ENCODE results near the gene OR5M11. TPM values are rescaled to one million over a fixed set of nuclear protein-coding genes. Genes with fewer than 3 reads are reported as not detected.

Gene OR5M11
- total RNA-seq, 1 experiment from 2014 or later, result not detected

DNA sequence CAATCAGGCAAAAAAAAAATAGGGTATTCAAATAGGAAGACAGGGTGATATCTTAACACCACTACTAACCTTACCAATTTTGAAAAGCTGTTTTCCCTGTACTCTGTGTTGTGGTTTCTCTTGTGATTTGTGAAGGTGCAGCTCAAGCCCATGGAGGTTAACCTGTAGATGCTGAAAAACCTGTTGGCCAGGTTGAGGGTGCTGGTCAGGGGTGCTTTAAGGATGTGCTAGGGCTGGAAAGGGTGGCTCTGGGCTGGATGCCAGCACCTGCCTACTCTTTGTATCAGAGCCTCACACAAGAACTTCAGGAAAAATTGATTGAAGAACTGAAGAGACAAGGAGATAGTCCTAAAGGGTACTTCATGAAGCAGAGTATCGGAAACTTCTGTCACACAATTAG, 33.6 kb downstream of the OR5M11 start:
- intact Hi-C loops (cut with micrococcal nuclease; ENCODE audit: unreplicated experiment), result no loop called here
- no peaks in the 10 kb centered on the region for H3K36me3 ChIP-seq (ENCODE audit: insufficient read depth, low read length, poor library complexity, severe bottlenecking)
- TF ChIP-seq, protein P1, sequence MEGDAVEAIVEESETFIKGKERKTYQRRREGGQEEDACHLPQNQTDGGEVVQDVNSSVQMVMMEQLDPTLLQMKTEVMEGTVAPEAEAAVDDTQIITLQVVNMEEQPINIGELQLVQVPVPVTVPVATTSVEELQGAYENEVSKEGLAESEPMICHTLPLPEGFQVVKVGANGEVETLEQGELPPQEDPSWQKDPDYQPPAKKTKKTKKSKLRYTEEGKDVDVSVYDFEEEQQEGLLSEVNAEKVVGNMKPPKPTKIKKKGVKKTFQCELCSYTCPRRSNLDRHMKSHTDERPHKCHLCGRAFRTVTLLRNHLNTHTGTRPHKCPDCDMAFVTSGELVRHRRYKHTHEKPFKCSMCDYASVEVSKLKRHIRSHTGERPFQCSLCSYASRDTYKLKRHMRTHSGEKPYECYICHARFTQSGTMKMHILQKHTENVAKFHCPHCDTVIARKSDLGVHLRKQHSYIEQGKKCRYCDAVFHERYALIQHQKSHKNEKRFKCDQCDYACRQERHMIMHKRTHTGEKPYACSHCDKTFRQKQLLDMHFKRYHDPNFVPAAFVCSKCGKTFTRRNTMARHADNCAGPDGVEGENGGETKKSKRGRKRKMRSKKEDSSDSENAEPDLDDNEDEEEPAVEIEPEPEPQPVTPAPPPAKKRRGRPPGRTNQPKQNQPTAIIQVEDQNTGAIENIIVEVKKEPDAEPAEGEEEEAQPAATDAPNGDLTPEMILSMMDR (conservative IDR thresholded peaks at IDR 0.05; ENCODE audit: low read depth, low read length), result no peak
- TF ChIP-seq EZH2 (IDR thresholded peaks at IDR 0.05; ENCODE audit: borderline replicate concordance, low read depth, low read length, poor library complexity, severe bottlenecking), result no peak
- H3K27me3 ChIP-seq (replicated peaks; ENCODE audit: insufficient read depth, low read depth, low read length, poor library complexity), result no peaks in the 10 kb centered on the region
- no peak overlapping the region for H3K27ac ChIP-seq (ENCODE audit: low read depth, low read length, poor library complexity, severe bottlenecking)
- ChIA-PET POLR2A (ENCODE audit: low non-redundant PET) (no interaction called here), CTCF (no interaction called here)
- no peaks in the 10 kb centered on the region for H3K4me1 ChIP-seq (ENCODE audit: insufficient read depth, low read length, poor library complexity, severe bottlenecking)
- H3K9me3 ChIP-seq (ENCODE audit: low read depth, low read length, poor library complexity, severe bottlenecking), result no peaks in the 10 kb centered on the region
- no peak for DNase-seq (ENCODE audit: low spot score)
- H3K4me3 ChIP-seq (ENCODE audit: low read depth, low read length, poor library complexity, severe bottlenecking), result no peak overlapping the region
- BruUV-seq (replicated peaks), result no TSS peak

DNA sequence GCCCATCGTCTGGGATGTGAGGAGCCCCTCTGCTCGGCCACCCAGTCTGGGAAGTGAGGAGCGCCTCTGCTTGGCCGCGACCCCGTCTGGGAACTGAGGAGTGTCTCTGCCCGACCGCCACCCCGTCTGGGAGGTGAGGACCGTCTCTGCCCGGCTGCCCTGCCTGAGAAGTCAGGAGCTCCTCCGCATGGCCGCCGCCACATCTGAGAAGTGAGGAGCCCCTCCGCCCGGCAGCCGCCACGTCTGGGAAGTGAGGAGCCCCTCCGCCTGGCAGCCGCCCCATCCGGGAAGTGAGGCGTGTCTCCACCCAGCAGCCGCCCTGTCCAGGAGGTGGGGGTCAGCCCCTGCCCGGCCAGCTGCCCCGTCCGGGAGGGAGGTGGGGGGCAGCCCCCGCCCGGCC, 46.0 kb downstream of the OR5M11 start:
- H3K27ac ChIP-seq (ENCODE audit: low read depth, low read length, poor library complexity, severe bottlenecking), result no peak overlapping the region
- CTCF ChIA-PET, result no interaction called here
- TF ChIP-seq, protein P1 (conservative IDR thresholded peaks at IDR 0.05; ENCODE audit: low read depth, low read length), result no peak
- TF ChIP-seq EZH2 (IDR thresholded peaks at IDR 0.05; ENCODE audit: borderline replicate concordance, low read depth, low read length, poor library complexity, severe bottlenecking), result no peak
- H3K9me3 ChIP-seq (ENCODE audit: low read depth, low read length, poor library complexity, severe bottlenecking), result no peaks in the 10 kb centered on the region
- no peaks in the 10 kb centered on the region for H3K36me3 ChIP-seq (ENCODE audit: insufficient read depth, low read length, poor library complexity, severe bottlenecking)
- H3K27me3 ChIP-seq (replicated peaks; ENCODE audit: insufficient read depth, low read depth, low read length, poor library complexity), result no peaks in the 10 kb centered on the region
- POLR2A ChIA-PET (ENCODE audit: low non-redundant PET), result no interaction called here
- no peak overlapping the region for H3K4me3 ChIP-seq (ENCODE audit: low read depth, low read length, poor library complexity, severe bottlenecking)
- no peaks in the 10 kb centered on the region for H3K4me1 ChIP-seq (ENCODE audit: insufficient read depth, low read length, poor library complexity, severe bottlenecking)
- no TSS peak for BruUV-seq (replicated peaks)
- no peak for DNase-seq (ENCODE audit: low spot score)
- intact Hi-C loops (cut with micrococcal nuclease; ENCODE audit: unreplicated experiment), result no loop called here

DNA sequence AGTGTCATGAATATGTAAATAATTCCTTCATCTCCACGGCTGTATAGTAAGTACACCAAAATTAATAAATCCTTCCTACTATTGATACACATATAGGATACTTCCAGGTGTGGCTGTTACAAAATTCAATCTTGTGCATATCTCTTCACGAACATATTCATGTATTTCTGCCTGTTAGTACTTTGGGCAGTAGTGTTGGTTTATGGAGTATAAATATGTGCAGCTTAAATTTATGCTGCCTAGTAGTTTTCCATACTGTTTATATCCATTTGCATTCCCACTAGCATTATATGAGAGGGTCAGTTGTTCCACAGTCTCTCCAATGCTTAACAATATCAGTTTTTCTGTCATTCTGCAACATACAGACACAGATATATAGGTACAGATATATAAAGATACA, 47.9 kb downstream of the OR5M11 start:
- CTCF ChIA-PET, result no interaction called here
- BruUV-seq (replicated peaks), result no TSS peak

More for the DNA sequence above, 47.9 kb downstream of the OR5M11 start:
- H3K27me3 ChIP-seq (replicated peaks; ENCODE audit: insufficient read depth, low read depth, low read length, poor library complexity), result no peaks in the 10 kb centered on the region
- no peak for TF ChIP-seq EZH2 (IDR thresholded peaks at IDR 0.05; ENCODE audit: borderline replicate concordance, low read depth, low read length, poor library complexity, severe bottlenecking)
- TF ChIP-seq, protein P1 (conservative IDR thresholded peaks at IDR 0.05; ENCODE audit: low read depth, low read length), result no peak
- H3K36me3 ChIP-seq (ENCODE audit: insufficient read depth, low read length, poor library complexity, severe bottlenecking), result no peaks in the 10 kb centered on the region
- H3K27ac ChIP-seq (ENCODE audit: low read depth, low read length, poor library complexity, severe bottlenecking), result no peak overlapping the region
- no peaks in the 10 kb centered on the region for H3K9me3 ChIP-seq (ENCODE audit: low read depth, low read length, poor library complexity, severe bottlenecking)
- intact Hi-C loops (cut with micrococcal nuclease; ENCODE audit: unreplicated experiment), result no loop called here
- POLR2A ChIA-PET (ENCODE audit: low non-redundant PET), result no interaction called here
- no peaks in the 10 kb centered on the region for H3K4me1 ChIP-seq (ENCODE audit: insufficient read depth, low read length, poor library complexity, severe bottlenecking)
- DNase-seq (ENCODE audit: low spot score), result no peak
- H3K4me3 ChIP-seq (ENCODE audit: low read depth, low read length, poor library complexity, severe bottlenecking), result no peak overlapping the region

Other genes with a start within 250 kb of the OR5M11 start
- gene OR8K3, start 228.1 kb downstream of the OR5M11 start, total RNA-seq (2021), result not detected in 2 replicates
- not detected in 2 replicates for gene OR8K1, start 197.2 kb downstream of the OR5M11 start, total RNA-seq (2021)
- gene OR8J1, start 189.0 kb downstream of the OR5M11 start, total RNA-seq (2021), result not detected in 2 replicates
- not detected in 2 replicates for gene OR8U1, start 167.6 kb downstream of the OR5M11 start, total RNA-seq (2021)
- gene OR5AL1, start 130.6 kb downstream of the OR5M11 start, total RNA-seq (2021), result not detected in 2 replicates
- gene OR5M3, start 69.9 kb downstream of the OR5M11 start, total RNA-seq (2021), result not detected in 2 replicates
- gene OR5M8, start 51.9 kb downstream of the OR5M11 start, total RNA-seq (2021), result not detected in 2 replicates
- gene OR5M10, start 34.5 kb upstream of the OR5M11 start, total RNA-seq (2021), result not detected in 2 replicates
- gene OR5M1, start 71.6 kb upstream of the OR5M11 start, total RNA-seq (2021), result not detected in 2 replicates
- gene OR5AP2, start 99.2 kb upstream of the OR5M11 start, total RNA-seq (2021), result not detected in 2 replicates
- not detected in 2 replicates for gene OR5AR1, start 120.4 kb upstream of the OR5M11 start, total RNA-seq (2021)
- not detected in 2 replicates for gene OR9G1, start 155.8 kb upstream of the OR5M11 start, total RNA-seq (2021)
- not detected in 2 replicates for gene OR9G4, start 205.4 kb upstream of the OR5M11 start, total RNA-seq (2021)

All from A673 (cell line).